HEK293 (cell line): Measurements from ENCODE around the gene ARID3B.

ENCODE experiments used
- CTCF ChIA-PET: fragments of 350-600 bp; formaldehyde crosslinking; extraction: SDS; loops from one replicate; lab custom pipeline; 2021; ENCODE audit warnings: antibody characterized with exemption; lab: Yijun Ruan, JAX
- POLR2A ChIA-PET: fragments of 300-600 bp; formaldehyde crosslinking; extraction: SDS; loops from one replicate; lab custom pipeline; 2020; ENCODE audit warnings: antibody characterized with exemption, inconsistent platforms; lab: Yijun Ruan, JAX
- H3K27ac ChIP-seq: fragments of 200-500 bp; sonication (Bioruptor generic); 2 replicates; pipeline ENCODE4 v1.5.1; 2014; ENCODE audit warnings: low read depth, low read length, control low read depth, inconsistent platforms; ENCODE audit errors: extremely low read depth
- H3K36me3 ChIP-seq, 2 experiments: fragments of 200-500 bp in 1 of 2; sonication (Bioruptor generic) in 1 of 2; 1 replicate in 1 of 2; 2 replicates in 1 of 2; pipeline ENCODE4 v1.5.1; 2014 to 2017; ENCODE audit warnings: inconsistent platforms in 2 of 2, low read length in 2 of 2; ENCODE audit not compliant: control insufficient read depth in 2 of 2, insufficient read depth in 1 of 2
- H3K4me1 ChIP-seq: fragments of 200-500 bp; sonication (Bioruptor generic); 2 replicates; pipeline ENCODE4 v1.5.1; 2014; ENCODE audit warnings: mild to moderate bottlenecking, low read length, inconsistent platforms; ENCODE audit not compliant: control insufficient read depth, insufficient read depth
- H3K4me3 ChIP-seq: 2 replicates; pipeline ENCODE4 v1.5.1; 2011; ENCODE audit warnings: low read depth, mild to moderate bottlenecking, control low read depth, low read length, moderate library complexity
- H3K9me3 ChIP-seq: fragments of 200-500 bp; sonication (Bioruptor generic); 2 replicates; pipeline ENCODE4 v1.5.1; 2014; ENCODE audit warnings: low read depth, low read length, inconsistent platforms; ENCODE audit not compliant: control insufficient read depth, insufficient read depth
- BCL11A ChIP-seq: fragments of 450-650 bp; formaldehyde crosslinking; IDR thresholded peaks from 2 replicates; pipeline ENCODE4 v1.5.1; 2016; ENCODE audit warnings: low read depth, missing biosample characterization, missing genetic modification characterization
- EGR2 ChIP-seq: fragments of 450-650 bp; formaldehyde crosslinking; IDR thresholded peaks from 2 replicates; pipeline ENCODE4 v1.5.1; 2016; ENCODE audit warnings: low read depth, missing biosample characterization, missing genetic modification characterization
- GFI1B ChIP-seq: fragments of 450-650 bp; formaldehyde crosslinking; IDR thresholded peaks from 2 replicates; pipeline ENCODE4 v1.5.1; 2016; ENCODE audit warnings: missing biosample characterization, missing genetic modification characterization
- PRDM1 ChIP-seq: fragments of 450-650 bp; formaldehyde crosslinking; IDR thresholded peaks from 2 replicates; pipeline ENCODE4; 2016; ENCODE audit warnings: missing biosample characterization, missing genetic modification characterization
- SCRT2 ChIP-seq: fragments of 450-650 bp; formaldehyde crosslinking; IDR thresholded peaks from 2 replicates; pipeline ENCODE4 v1.5.1; 2016; ENCODE audit warnings: missing biosample characterization, missing genetic modification characterization
- ZFHX2 ChIP-seq: fragments of 450-650 bp; formaldehyde crosslinking; conservative IDR thresholded peaks from 2 replicates; pipeline ENCODE4 v1.5.1; 2016; ENCODE audit warnings: missing biosample characterization, missing genetic modification characterization
- ZFP69B ChIP-seq: fragments of 450-650 bp; formaldehyde crosslinking; IDR thresholded peaks from 2 replicates; pipeline ENCODE4 v1.5.1; 2016; ENCODE audit warnings: missing biosample characterization, missing genetic modification characterization
- ZNF10 ChIP-seq: fragments of 450-650 bp; formaldehyde crosslinking; IDR thresholded peaks from 2 replicates; pipeline ENCODE4 v1.5.1; 2017; ENCODE audit warnings: missing biosample characterization, missing genetic modification characterization
- ZNF138 ChIP-seq: fragments of 450-650 bp; formaldehyde crosslinking; IDR thresholded peaks from 2 replicates; pipeline ENCODE4 v1.5.1; 2016; ENCODE audit warnings: missing biosample characterization, missing genetic modification characterization, borderline replicate concordance
- ZNF157 ChIP-seq: fragments of 450-650 bp; formaldehyde crosslinking; IDR thresholded peaks from 2 replicates; pipeline ENCODE4 v1.5.1; 2016; ENCODE audit warnings: missing biosample characterization, missing genetic modification characterization
- ZNF174 ChIP-seq: fragments of 450-650 bp; formaldehyde crosslinking; IDR thresholded peaks from 2 replicates; pipeline ENCODE4 v1.5.0; 2017; ENCODE audit warnings: missing biosample characterization, mild to moderate bottlenecking, missing genetic modification characterization
- ZNF24 ChIP-seq: fragments of 450-650 bp; formaldehyde crosslinking; IDR thresholded peaks from 2 replicates; pipeline ENCODE4 v1.5.1; 2016; ENCODE audit warnings: missing biosample characterization, missing genetic modification characterization
- ZNF292 ChIP-seq: fragments of 450-650 bp; formaldehyde crosslinking; IDR thresholded peaks from 2 replicates; pipeline ENCODE4 v1.5.1; 2016; ENCODE audit warnings: low read depth, missing biosample characterization, missing genetic modification characterization, borderline replicate concordance
- ZNF366 ChIP-seq: fragments of 450-650 bp; formaldehyde crosslinking; conservative IDR thresholded peaks from 2 replicates; pipeline ENCODE4 v1.5.1; 2016; ENCODE audit warnings: missing biosample characterization, missing genetic modification characterization
- ZNF501 ChIP-seq: fragments of 450-650 bp; formaldehyde crosslinking; IDR thresholded peaks from 2 replicates; pipeline ENCODE4 v1.5.1; 2016; ENCODE audit warnings: missing biosample characterization, missing genetic modification characterization
- ZNF521 ChIP-seq: fragments of 450-650 bp; formaldehyde crosslinking; IDR thresholded peaks from 2 replicates; pipeline ENCODE4 v1.5.1; 2017; ENCODE audit warnings: missing biosample characterization, mild to moderate bottlenecking, missing genetic modification characterization
- ZNF596 ChIP-seq: fragments of 450-650 bp; IDR thresholded peaks from 2 replicates; pipeline ENCODE4 v1.5.0; 2018; ENCODE audit warnings: missing biosample characterization, mild to moderate bottlenecking, missing genetic modification characterization, moderate library complexity
- ZNF623 ChIP-seq: fragments of 450-650 bp; formaldehyde crosslinking; IDR thresholded peaks from 2 replicates; pipeline ENCODE4 v1.5.1; 2016; ENCODE audit warnings: missing biosample characterization, missing genetic modification characterization
- ZNF660 ChIP-seq: fragments of 450-650 bp; IDR thresholded peaks from 2 replicates; pipeline ENCODE4 v1.5.1; 2018; ENCODE audit warnings: missing biosample characterization, mild to moderate bottlenecking, missing genetic modification characterization
- TF ChIP-seq, protein P1 (sequence below): fragments of 450-650 bp; formaldehyde crosslinking; IDR thresholded peaks from 2 replicates; pipeline ENCODE4 v1.5.1; 2016; ENCODE audit warnings: missing biosample characterization, missing genetic modification characterization
- TF ChIP-seq, protein P2 (sequence below): fragments of 450-650 bp; formaldehyde crosslinking; IDR thresholded peaks from 2 replicates; pipeline ENCODE4 v1.5.1; 2017; ENCODE audit warnings: missing biosample characterization, missing genetic modification characterization

ARID3B gene

DNA sequence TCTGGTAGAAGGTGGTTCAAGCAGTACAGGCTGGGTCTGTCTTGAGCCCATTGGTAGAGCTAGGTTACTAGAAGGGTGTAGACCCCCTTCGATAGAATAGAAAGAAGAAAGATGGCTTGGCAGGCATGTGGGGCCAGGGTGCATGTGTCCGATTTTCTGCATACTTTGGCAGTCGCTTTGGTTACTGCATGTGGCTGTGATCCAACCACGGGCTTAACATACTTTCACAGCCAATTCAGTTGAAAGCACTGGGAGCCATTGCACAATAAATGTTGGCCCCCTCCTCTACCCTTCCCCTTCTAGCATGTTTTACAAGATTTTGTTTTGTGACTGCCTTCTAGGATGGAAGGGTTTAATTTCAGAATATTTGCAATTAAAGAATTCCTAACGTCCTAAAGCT, 7.2 kb downstream of the ARID3B start:
- ChIA-PET CTCF (no interaction called here), POLR2A (no interaction called here)
- no peaks in the 10 kb centered on the region for H3K9me3 ChIP-seq
- H3K4me3 ChIP-seq: no peak overlapping the region
- TF ChIP-seq ZNF174 (tag by site-specific recombination): no peak
- no peak for TF ChIP-seq BCL11A (tag by site-specific recombination)
- TF ChIP-seq ZNF501 (tag by site-specific recombination): no peak
- no peak for TF ChIP-seq ZNF138 (tag by site-specific recombination)
- TF ChIP-seq SCRT2 (tag by site-specific recombination): no peak
- no peak for TF ChIP-seq ZNF521 (tag by site-specific recombination)
- no peak for TF ChIP-seq ZNF596 (tag by site-specific recombination)
- TF ChIP-seq, protein P1, sequence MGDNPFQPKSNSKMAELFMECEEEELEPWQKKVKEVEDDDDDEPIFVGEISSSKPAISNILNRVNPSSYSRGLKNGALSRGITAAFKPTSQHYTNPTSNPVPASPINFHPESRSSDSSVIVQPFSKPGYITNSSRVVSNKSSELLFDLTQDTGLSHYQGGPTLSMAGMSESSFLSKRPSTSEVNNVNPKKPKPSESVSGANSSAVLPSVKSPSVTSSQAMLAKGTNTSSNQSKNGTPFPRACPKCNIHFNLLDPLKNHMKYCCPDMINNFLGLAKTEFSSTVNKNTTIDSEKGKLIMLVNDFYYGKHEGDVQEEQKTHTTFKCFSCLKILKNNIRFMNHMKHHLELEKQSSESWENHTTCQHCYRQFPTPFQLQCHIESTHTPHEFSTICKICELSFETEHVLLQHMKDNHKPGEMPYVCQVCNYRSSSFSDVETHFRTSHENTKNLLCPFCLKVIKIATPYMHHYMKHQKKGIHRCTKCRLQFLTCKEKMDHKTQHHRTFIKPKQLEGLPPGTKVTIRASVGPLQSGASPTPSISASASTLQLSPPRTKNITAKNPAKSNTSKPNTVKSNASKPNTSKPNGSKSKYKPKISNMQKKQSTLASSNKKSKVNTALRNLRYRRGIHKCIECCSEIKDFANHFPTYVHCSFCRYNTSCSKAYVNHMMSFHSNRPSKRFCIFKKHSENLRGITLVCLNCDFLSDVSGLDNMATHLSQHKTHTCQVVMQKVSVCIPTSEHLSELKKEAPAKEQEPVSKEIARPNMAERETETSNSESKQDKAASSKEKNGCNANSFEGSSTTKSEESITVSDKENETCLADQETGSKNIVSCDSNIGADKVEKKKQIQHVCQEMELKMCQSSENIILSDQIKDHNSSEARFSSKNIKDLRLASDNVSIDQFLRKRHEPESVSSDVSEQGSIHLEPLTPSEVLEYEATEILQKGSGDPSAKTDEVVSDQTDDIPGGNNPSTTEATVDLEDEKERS (tag by site-specific recombination): no peak
- no peak for TF ChIP-seq ZFP69B (tag by site-specific recombination)
- H3K36me3 ChIP-seq: peaks cover 23 to 62% of the 10 kb centered on the region in 2 experiments
- no peak overlapping the region for H3K27ac ChIP-seq
- H3K4me1 ChIP-seq: peaks cover 20% of the 10 kb centered on the region

DNA sequence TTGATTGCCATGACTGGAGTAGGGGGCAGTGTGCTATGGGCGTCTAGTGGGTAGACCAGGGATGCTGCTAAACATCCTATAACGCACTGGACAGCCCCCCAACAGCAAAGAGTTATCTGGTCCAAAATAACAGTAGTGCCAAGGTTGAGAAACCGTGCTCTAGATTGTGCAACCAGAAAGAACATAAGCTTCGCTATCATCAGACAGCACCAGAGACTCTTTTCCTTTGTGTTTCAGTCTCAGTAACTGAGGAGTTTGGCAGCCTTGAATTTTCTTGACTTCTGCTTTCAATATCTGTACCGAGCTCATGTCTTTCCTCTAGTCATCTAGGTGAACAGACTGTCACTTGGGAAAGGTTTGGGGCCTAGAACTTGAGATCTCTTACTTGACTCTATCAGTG, 8.8 kb downstream of the ARID3B start:
- H3K36me3 ChIP-seq: peaks cover 17 to 56% of the 10 kb centered on the region in 2 experiments
- no peak overlapping the region for H3K4me3 ChIP-seq
- ChIA-PET POLR2A (interaction anchor here (1.1 kb wide), 1 partner anchor 9 kb away, joined by 5 read pairs; the partner anchor contains the start of gene ARID3B), CTCF (interaction anchor here (0.6 to 1.2 kb wide), 4 partner anchors 13 to 509 kb away, joined by 3 to 4 read pairs (median 4); no protein-coding TSS in a partner anchor)
- H3K9me3 ChIP-seq: no peaks in the 10 kb centered on the region
- TF ChIP-seq ZNF157: no peak
- no peak for TF ChIP-seq ZNF292 (tag by site-specific recombination)
- TF ChIP-seq ZNF660: no peak
- TF ChIP-seq ZNF24 (tag by site-specific recombination): no peak
- no peak for TF ChIP-seq ZNF10 (tag by site-specific recombination)
- TF ChIP-seq ZNF623: no peak
- H3K4me1 ChIP-seq: peaks cover 17% of the 10 kb centered on the region
- H3K27ac ChIP-seq: no peak overlapping the region

DNA sequence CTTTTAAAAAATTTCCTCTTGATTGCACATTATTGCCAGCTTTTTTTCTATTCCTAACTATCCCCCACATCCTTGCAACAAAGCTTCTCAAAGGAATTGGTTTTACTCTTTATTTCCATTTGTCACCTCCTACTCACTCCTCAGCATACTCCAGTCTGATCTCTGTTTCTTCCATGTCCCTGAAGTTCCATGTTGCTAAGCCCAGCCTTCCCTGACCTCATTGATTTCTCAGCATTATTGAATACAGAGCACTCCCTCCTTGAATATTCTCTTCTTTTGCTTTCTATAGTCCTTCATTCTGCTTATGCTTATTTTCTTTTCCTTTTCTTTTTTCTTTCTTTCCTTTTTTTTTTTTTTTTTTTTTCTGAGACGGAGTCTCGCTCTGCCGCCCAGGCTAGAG, 10.7 kb downstream of the ARID3B start:
- POLR2A ChIA-PET: no interaction called here
- H3K36me3 ChIP-seq: peaks cover 22 to 46% of the 10 kb centered on the region in 2 experiments

More for the DNA sequence above, 10.7 kb downstream of the ARID3B start:
- H3K27ac ChIP-seq: no peak overlapping the region
- CTCF ChIA-PET: interaction anchor here (0.6 to 0.9 kb wide), 2 partner anchors 8 to 177 kb away, joined by 3 to 5 read pairs; no protein-coding TSS in a partner anchor
- no peaks in the 10 kb centered on the region for H3K9me3 ChIP-seq
- peaks cover 2% of the 10 kb centered on the region for H3K4me1 ChIP-seq
- TF ChIP-seq ZFHX2 (tag by site-specific recombination): 0 out of 2 replicates have a peak, but pooled peaks have one; percentile 9
- TF ChIP-seq, protein P2, sequence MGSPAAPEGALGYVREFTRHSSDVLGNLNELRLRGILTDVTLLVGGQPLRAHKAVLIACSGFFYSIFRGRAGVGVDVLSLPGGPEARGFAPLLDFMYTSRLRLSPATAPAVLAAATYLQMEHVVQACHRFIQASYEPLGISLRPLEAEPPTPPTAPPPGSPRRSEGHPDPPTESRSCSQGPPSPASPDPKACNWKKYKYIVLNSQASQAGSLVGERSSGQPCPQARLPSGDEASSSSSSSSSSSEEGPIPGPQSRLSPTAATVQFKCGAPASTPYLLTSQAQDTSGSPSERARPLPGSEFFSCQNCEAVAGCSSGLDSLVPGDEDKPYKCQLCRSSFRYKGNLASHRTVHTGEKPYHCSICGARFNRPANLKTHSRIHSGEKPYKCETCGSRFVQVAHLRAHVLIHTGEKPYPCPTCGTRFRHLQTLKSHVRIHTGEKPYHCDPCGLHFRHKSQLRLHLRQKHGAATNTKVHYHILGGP (tag by site-specific recombination): no peak
- TF ChIP-seq EGR2 (tag by site-specific recombination): 0 out of 2 replicates have a peak, but pooled peaks have one; percentile 35
- TF ChIP-seq GFI1B (tag by site-specific recombination): no peak
- TF ChIP-seq PRDM1 (tag by site-specific recombination): peak; percentile 37; the same call in 1 of the 2 replicates
- no peak for TF ChIP-seq ZNF24 (tag by site-specific recombination)
- TF ChIP-seq ZNF366 (tag by site-specific recombination): 0 out of 2 replicates have a peak, but pooled peaks have one; percentile 11
- no peak overlapping the region for H3K4me3 ChIP-seq
